ENCODE data around the gene SGMS1.

GRCh38 chr10:50469778-50470193 lies 154.0 kb downstream of the SGMS1 start:
- TF ChIP-seq CTCF (IDR thresholded peaks at IDR 0.05) (no peak), POLR2A (IDR thresholded peaks at IDR 0.05) (no peak)

Data from testis (tissue), 2 donors.